Activated CD4-positive, alpha-beta T cell treated with anti-CD3 and anti-CD28 coated beads, Interleukin-2, amount 50 U/mL, for 4 hours (primary cell): ENCODE results near the gene CCDC61.

Experiments
- DNase-seq, 2 experiments: peaks; one replicate each; pipeline ENCODE4 v3.0.0-alpha.2; 2020

The CCDC61 gene

GRCh38 chr19:45975306-45976070, 19.8 kb upstream of the CCDC61 start:
- DNase-seq, result no peak

- no peak for DNase-seq
Measured at GRCh38 chr19:45976178-45976577, 19.1 kb upstream of the CCDC61 start.

- no peak for DNase-seq
Measured at GRCh38 chr19:45978156-45978555, 17.1 kb upstream of the CCDC61 start.

- no peak for DNase-seq
Measured at GRCh38 chr19:45981350-45981749, 13.9 kb upstream of the CCDC61 start.

GRCh38 chr19:45985321-45985720, 9.9 kb upstream of the CCDC61 start:
- DNase-seq, result no peak

- DNase-seq, result no peak
Measured at GRCh38 chr19:45990113-45990728, 5.0 kb upstream of the CCDC61 start.

GRCh38 chr19:45994456-45994997, 740 bp upstream of the CCDC61 start:
- DNase-seq, result no peak

- no peak for DNase-seq
Measured at GRCh38 chr19:45995715-45996385, 583 bp downstream of the CCDC61 start.

- no peak for DNase-seq
Measured at GRCh38 chr19:45996933-45997332, 1.7 kb downstream of the CCDC61 start.

- no peak for DNase-seq
Measured at GRCh38 chr19:45998834-45999233, 3.6 kb downstream of the CCDC61 start.

- DNase-seq, result no peak
Measured at GRCh38 chr19:45999653-46000121, 4.4 kb downstream of the CCDC61 start.

- DNase-seq, result peak; percentile 82 to 84
Measured at GRCh38 chr19:46000491-46001246, 5.4 kb downstream of the CCDC61 start.

- DNase-seq, result no peak
Measured at GRCh38 chr19:46002678-46003275, 7.5 kb downstream of the CCDC61 start.

- DNase-seq, result no peak
Measured at GRCh38 chr19:46006411-46006810, 11.1 kb downstream of the CCDC61 start.

GRCh38 chr19:46009530-46010510, 14.6 kb downstream of the CCDC61 start:
- DNase-seq, result peak; percentile 58 to 63

GRCh38 chr19:46014534-46014933, 19.3 kb downstream of the CCDC61 start:
- DNase-seq, result no peak

GRCh38 chr19:46014941-46015686, 19.8 kb downstream of the CCDC61 start:
- DNase-seq, result peak; percentile 58 to 63

GRCh38 chr19:46015687-46016425, 20.6 kb downstream of the CCDC61 start:
- DNase-seq, result peak in 1 of 2 experiments; percentile 21

- peak; percentile 73 to 74 for DNase-seq
Measured at GRCh38 chr19:46016426-46017094, 21.3 kb downstream of the CCDC61 start.
